ENCODE data around the gene PRDM16. TPM values are rescaled to one million over a fixed set of nuclear protein-coding genes. Genes with fewer than 3 reads are reported as not detected.

Gene PRDM16
- total RNA-seq, 1 donor from 2014 or later: not detected

DNA sequence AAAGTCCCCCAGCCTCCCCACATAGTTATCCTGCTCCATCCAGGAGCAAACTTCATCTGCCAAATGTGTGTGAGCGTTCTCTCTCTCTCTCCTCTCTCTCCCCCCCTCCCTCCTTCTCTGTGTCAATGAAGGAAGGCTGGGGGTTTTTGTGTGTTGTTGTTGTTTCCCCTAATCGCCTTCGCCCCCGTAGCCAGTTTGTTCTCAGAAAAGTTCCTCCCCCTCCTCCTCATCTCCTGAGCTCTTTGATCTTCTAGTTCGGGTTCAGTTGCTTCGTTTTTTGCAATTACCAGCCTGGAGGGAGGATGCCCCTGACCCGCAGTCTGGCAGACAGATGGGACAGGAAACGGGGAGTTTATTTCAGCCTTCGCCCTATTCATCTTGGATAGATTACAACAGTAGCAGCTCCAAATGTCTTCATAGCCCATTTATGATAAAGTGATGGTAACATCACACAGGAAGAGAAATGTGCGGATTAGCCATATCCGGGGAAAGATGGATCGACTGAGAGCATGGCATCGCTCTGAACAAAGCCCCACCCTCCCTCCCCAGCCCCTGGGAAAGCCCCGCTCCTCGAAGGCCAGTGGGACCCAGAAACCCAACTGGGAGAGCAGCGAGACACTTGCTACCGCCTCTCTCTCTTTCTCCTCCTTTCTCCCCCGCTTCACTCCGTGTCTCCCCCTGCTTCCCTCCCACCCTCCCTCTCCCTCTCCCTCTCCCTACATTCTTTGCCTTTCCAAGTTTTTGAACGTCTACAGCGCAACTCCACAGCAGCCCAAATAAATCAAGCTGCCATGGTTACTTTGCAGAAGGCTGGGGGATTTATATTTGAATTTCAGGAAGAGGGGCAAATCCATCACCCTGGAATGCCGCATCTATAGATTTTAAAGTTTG, 245.7 kb downstream of the PRDM16 start:
- no peak for DNase-seq (ENCODE audit: low read depth)

DNA sequence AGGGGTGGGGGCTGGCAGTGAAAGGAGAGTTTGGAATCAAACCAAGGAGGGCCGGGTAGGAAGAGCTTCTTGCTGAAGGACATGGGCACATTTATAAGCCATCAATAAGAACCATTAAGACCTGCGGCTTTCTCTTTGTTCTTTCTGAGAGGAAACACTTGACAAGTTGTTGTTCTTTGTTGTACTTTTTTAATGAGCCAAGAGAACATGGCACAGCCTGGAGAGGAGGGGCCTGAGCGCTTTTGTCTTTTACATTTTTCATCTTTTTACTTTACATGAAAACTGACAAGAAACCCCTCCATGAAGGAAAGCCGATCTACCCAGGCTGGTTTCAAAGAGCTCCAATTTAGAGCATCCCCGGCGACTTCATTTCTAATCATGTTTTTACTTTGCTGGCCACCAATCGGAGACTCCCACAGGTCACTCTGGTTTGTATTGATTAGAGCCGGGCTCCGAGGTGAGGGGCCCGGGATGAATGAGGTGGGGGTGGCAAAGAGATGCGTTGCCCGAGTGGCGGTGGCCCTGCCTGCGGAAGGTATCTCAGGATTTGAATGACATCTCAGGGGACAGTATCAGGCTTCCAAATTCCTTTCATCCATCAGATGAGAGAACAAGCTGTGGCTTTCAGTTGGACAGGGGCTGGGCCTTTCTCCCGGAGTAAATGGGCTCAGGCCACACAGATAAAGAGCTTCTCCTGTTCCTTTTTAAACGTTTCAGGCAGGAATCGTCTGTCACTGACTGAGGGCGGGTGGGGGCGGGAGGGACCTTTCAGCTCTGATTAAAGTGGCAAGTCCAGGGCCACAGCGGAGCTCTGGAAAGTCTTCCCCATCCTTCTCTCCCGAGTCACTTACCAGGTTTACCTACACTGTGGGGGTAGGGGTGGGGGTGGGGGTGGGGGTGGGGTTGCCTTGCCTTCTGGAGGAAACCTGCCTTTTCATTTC, 246.7 kb downstream of the PRDM16 start:
- no peak for DNase-seq (ENCODE audit: low read depth)

DNA sequence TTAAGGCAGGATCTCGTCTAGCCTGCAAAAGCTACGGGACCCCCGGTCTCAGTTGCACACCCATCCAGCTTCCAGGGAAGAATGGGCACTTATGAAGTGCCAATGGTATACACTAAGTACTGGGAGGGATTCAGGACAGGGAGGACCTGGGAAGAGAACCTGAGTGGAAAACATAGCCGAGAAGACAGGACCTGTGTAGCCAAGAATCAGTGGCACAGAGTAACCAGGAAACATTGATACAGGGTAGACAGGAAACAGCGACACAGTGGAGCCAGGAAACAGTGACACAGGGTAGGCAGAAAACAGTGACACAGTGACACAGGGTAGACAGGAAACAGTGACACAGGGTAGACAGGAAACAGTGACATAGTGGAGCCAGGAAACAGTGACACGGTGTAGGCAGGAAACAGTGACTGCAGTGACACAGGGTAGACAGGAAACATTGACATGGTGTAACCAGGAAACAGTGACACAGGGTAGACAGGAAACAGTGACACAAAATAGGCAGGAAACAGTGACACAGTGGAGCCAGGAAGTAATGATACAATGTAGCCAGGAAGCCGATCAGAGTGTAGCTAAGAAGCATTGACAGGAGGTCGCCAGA, 247.4 kb downstream of the PRDM16 start:
- DNase-seq (ENCODE audit: low read depth): no peak

DNA sequence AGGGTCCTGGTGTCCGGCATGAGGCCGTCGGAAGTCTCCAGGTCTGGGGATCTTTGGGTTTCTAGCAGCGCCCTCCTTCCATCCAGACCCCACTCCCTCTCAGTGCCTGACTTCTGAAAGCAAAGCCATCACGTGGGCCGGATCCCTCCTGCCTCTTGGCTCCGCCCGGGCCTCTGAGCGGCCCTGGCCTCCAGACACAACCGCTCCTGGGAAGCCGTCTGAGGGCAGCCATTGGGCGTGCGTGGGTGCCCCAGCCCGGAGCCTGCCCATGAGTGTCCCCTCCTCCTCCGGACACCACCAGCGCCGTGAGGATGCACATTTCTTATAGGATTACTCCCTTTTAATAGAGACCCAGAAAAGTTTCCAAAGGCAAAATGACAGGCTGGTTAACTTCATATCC, 248.5 kb downstream of the PRDM16 start:
- DNase-seq (ENCODE audit: low read depth): no peak

DNA sequence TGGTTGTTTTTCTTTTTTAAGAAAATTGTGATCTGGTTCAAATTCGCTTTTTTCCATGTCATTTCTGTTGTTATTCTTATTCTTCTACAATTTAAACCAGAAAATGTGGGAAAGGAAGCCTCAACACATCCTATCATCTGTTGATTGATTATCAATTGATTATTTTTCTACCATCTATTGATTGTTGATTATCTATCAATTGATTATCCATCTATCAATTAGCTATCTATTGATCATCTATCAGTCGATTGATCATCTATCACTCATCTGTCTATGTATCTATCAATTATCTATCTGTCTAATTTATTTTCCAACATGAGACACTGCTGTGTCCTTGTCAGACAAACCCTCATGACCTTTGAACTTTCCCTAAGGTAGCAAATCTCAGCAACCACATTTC, 249.3 kb downstream of the PRDM16 start:
- DNase-seq (ENCODE audit: low read depth): no peak

DNA sequence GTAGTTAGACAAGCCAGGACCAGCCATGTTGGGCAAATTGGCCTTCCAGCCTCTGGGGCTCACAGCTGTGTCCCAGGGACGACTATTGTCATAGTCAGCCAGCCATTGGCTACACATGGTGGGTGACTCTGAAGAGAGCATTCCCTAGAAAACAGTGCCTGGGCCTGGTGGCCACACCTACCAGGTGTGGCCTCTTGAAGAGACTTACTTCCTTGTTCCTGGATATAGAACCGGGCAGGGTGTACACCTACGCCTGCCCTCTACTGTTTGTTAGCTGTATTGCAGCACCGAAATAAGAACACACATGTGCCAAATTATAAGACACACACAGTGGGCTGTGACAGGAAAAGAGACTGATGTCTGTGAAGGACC, 250.9 kb downstream of the PRDM16 start:
- peak; percentile 28 for DNase-seq (ENCODE audit: low read depth)

DNA sequence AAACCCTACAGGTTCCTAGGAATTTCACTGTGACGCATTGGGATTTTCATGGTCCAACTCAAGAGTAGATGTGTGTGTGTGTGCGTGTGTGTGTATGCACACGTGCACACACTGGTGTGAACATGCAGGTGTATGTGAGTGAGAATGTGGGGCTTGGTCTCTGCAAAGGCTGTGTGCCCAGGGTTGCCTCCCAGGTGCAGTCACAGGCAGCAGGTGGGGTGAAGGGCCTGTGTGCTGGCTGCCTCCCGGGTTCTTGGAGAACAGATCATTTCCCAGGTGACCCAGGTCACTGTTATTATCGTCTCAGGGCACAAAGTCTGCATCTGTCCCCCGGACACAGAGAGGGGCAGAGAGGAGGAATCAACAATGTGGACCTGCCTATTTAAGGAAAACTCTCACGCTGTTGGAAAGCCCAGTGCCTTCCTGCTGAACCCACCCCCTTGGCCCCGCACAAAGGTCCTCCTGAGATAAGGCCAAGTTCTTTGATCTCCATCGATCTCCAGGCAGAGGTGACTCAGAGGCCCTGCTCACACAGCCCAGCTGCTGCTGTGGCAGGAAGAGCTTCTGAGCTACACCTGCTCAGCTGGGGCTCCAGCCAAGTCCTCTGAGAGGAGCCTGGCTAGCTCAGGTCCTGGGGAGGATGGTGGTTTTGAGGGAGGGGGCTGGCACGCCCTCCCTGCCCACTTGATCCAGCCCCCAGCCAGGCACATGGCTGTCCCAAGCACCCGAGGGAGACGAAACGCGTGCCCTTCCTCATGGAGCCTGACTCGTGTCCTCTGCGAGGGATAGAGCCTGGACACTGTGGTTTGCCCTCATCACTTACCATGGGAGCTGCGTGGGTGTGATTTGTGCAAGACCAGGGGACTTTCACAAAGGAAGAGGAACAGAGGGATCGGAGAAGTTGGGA, 251.5 kb downstream of the PRDM16 start:
- DNase-seq (ENCODE audit: low read depth): peak; percentile 84

DNA sequence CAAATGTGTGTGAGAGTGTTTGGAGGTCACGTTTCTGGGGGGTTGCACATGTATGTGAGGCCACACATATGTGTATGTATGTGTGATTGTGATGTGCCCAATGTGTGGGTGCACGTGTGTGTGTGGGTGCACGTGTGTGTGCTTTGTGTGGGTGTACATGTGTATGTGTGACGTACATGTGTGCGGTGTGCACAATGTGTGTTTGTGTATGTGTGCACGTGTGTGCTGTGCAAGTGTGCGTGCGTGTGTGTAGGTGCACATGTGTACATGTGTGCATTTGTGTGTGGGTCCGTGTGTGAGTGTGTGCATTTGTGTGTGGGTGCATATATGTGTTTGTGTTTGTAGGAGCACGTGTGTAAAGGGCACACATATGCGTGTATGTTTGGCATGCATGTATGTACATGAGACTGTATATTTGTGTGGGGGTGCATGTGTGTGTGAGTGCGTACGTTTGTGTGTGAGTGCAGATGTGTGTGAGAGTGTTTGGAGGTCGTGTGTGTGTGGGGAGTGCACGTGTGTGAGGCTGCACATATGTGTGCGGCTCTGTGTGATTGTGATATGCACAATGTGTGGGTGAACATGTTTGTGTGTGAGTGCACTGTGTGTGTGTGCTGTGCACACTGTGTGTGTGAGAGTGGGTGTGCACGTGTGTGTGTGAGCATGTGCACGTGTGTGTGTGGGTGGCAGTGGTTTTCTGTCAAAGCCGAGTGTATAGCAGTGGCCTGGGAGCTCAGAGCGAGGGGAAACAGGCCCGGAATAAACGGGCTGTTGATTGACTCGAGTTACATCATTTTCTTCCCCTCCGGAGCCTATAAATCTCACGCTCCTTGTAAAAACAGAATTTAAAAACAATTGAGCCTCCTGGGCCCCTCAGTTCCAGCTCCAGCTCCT, 252.8 kb downstream of the PRDM16 start:
- no peak for DNase-seq (ENCODE audit: low read depth)

DNA sequence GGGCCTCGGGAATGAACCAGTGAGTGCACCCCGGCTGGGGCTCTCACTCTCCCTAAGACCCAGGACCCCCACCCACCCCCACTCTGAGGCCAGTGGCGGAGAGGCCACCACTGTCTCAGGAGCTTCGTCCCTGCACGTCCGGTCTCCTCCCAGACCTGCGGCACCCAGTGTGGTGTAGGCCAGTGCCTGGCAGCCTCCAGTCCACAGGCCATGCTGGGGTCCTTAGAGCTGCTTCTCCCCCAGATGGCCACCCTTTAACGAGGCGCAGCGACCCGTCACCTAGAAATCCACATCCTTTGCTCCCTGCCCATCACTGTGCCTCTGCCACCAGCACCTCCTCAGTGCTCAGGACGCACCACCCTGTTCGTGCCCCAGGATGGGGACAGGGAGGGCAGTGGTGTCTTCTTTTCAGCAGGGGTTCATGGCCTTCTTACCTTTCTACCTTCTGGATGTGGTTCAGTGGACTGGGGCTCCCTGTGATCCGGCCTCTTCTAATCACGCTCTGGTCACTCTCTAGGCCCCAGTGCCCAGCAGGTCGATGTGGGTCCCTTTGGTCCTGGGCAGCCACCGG, 253.5 kb downstream of the PRDM16 start:
- no peak for DNase-seq (ENCODE audit: low read depth)

DNA sequence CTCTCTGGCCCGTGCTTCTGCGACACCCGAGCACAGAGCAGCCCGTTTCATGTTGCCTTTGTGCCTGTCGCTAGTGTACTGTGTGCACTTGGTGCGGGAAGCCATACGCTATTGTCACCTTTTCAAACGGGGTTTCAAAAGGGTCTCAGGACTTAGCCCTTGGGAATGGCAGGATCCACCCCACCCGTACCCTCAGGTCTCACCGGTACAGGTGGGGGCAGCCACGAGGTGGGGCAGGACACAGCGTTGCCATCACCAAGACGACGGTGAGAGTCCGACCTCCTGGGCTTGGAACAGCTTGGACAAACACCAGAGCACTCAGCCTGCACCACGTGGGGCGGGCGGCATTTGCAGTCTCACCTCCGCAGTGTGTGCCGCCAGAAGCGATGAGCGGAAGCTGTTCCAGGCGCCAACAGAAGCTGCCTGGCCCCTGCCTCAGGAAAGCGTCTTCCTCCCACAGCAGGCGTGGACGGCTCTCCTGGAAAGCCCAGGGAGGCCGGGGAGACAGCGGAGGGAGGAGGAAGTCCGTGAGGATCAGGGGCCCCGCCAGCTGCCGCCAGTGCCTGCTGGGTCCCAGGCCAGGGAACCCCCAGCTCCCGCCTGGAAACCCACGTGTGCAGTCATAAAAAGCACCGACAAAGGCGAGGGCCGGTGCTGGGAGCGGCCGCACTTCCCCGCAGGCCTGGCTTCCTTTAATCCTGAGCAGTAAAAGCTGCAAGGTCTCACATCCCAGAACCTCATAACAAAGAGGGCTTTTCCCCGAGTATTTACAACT, 254.2 kb downstream of the PRDM16 start:
- DNase-seq (ENCODE audit: low read depth): no peak

DNA sequence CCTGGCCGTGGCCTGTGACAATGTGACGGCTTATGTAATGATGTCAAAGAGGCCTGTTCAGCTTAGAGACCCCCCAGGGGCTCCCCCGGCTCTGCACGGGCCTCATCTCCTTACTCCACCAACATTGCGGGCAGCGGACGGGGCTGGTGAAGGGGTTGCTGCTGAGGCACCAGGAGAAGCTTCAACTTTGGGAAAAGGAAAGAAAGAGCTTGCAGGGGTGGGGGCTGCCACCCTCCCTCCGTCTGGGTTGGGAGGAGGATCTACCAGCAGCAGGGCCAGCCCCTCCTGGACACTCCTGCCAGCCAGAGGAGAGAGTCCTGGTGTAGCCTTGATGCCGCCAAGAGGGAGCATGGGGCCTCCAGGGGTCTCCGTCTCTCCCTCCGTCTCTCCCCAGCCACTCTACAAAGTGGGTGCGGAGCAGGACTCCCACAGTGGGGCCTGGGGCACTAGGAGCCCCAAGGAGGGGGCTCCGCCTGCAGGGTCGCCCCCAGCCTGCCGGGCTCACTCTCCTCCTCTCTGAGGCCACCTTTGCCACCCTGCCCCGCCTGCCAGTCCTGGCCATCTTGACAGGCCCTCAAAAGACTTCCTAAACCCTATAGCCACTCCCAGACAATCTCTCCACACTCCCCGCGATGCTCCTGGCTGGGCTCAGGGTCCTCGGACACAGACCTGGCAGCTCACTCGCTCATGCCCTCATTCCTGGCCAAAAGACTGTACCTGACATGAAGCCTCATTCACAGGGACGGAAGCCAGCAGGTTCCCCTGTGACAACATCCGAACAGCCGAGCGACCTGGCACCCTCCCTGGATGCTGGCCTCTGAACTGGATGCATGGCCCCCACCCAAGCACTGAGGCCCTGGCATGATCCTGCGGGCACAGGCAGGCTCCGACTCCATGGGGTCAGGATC, 255.0 kb downstream of the PRDM16 start:
- DNase-seq (ENCODE audit: low read depth): no peak

DNA sequence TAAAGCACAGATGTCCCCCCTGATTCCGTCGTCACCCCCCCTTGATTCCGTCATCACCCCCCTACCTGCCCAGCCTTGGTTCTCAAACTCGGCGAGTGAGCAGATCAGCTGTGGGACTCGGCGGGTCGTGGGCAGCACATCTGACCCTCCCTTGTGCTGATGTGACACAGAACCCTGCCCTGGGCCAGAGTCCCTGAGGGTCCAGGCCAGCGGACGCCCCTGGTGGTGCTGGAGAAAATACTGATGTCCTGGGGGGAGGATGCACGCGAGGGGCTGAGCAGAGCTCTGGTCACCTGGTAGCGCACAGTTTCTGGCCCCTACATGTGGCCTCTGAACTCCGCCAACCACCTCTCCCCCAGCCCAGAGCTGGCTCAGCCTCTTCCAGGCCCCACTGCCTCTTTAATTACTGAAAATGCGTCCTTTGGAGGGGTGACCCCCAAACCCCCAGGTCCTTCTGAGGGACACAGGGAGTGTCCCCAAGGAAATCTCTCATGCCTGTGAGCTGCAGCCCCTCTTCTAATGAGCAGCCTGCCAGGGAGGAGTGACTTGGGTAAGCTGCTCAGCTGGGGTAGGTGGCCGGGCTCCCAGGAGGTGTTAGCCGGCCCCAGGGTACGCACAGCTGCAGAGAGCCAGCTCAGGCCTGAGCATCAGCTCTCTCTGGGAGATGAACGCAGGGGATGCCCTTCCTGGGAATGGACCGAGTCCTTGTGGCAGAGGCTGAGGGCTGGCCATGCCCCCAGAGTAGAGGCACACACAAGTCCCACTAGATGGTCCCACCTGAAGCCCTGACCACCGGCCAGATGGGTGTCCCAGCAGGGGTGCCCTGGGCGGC, 255.9 kb downstream of the PRDM16 start:
- no peak for DNase-seq (ENCODE audit: low read depth)

DNA sequence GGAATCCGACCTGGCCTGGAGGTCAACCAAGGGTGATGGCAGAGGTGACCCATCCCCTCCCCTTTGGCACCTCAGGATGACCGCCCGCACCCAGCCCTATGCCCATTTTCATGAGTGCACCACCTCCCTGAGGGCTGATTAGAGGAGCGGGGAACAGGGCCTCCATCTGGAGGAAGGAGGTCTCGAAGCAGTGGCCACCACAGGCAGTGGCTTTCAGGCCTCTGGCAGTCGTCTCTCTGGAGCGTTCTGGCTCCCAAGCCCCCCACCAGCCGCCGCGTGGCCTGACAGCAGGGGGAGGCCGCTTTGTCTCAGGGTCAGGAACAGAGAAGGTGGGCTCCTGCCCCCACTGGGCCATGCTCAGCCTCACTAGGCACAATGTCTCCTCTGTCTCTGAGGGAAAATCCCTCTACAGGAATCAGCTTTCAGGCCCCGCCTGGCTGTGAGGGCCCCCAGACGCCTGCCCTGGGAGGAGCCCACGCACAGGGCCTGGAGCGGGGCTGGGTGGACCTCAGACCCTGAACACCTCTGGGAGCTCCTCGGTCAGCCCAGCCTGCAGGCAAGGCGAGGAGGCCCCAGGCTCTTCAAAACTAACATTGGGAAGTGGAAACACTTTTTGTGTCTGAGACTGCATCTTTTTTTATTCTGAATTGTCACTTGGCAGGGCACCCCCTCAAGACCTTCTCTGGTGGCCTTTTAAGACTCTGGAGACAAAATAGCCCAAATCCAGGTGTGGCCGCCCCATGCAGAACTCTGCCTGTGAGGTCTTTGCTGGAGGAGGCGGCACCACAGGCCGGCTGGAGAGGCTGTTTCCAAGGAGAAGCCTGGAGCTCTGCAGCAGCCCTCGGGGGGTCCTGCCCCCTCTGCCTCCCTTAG, 257.7 kb downstream of the PRDM16 start:
- no peak for DNase-seq (ENCODE audit: low read depth)

DNA sequence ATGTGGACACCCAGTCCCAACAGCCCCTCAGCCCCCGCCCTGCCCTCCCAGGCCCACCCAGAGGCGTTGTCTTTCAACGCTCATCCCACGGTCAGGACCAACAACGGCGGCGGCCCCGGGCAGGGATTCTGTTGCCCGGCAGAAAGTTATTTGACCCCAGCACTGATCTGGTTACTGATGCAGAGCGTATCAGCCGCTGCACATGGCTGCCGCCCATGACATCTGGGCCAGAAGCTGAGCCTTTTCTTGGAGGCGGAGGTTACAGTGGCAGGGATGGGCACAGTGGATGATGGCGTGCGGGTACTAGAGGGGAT, 258.3 kb downstream of the PRDM16 start:
- no peak for DNase-seq (ENCODE audit: low read depth)

DNA sequence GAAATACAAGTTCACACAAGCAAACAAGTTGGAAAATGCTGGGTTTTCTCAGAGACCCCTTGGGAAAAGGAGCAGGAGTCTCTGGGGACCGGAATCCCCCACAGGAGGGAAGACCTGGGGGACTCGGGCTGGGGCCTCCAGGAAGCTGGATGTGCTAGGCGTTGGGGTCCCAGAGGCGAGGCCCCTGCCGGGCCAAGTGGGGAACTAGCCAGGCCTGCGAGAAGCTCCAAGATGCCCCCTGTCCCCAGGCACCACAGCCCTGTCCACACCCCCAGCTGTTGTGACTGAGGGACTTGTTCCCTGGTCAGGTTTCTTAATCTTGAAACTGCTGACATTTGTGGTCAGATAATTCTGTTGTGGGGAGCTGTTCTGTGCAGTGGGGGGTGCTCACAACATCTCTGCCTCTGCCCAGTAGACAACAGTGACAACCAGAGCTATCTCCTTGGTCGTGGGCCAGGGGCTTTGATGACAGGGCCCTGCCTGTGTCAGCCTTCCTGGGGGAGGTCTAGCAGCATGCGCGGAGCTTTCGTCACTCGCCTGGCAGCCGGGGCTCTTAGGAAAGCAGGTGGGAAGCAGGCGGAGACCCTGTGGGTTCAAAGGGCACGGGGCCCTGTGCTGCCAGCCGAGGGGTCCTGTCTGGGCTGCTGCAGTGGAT, 259.1 kb downstream of the PRDM16 start:
- DNase-seq (ENCODE audit: low read depth): peak; percentile 38
